ENCODE results near the gene SLC6A7. TPM values are rescaled to one million over a fixed set of nuclear protein-coding genes. Genes with fewer than 3 reads are reported as not detected.

Gene SLC6A7
- polyA plus RNA-seq, 1 of the 3 experiments (the other 2 are of a cell fraction) = not detected

- H3K36me3 ChIP-seq (replicated peaks in 1 of 2; ENCODE audit: control insufficient read depth in 1 of 2, insufficient read depth in 2 of 2, low read length in 1 of 2) = no peaks in the 10 kb centered on the region
- POLR2A ChIA-PET = no interaction called here
- no peaks in the 10 kb centered on the region for H3K27me3 ChIP-seq (ENCODE audit: insufficient read depth)
- peaks cover 0 to 17% of the 10 kb centered on the region in 2 experiments; a peak in 1 of 4 replicates for H3K4me1 ChIP-seq (ENCODE audit: control insufficient read depth in 1 of 2, insufficient read depth in 2 of 2, low read depth in 1 of 2, low read length in 1 of 2)
- no peak overlapping the region for H3K27ac ChIP-seq (ENCODE audit: low read depth in 2 of 2, low read length in 1 of 2)
- DNase-seq = no peak
- no peaks in the 10 kb centered on the region for H4K20me1 ChIP-seq (ENCODE audit: insufficient read depth)
- H3K9ac ChIP-seq = no peak overlapping the region
- no peaks in the 10 kb centered on the region for H3K9me3 ChIP-seq
- 95% methylated on average over 4 of the region's 4 CpGs for WGBS (ENCODE audit: low lambda C conversion rate)
- H3K4me2 ChIP-seq = no peak overlapping the region
- TF ChIP-seq USF1 (IDR thresholded peaks at IDR 0.05; ENCODE audit: borderline replicate concordance, low read depth) (no peak), YY1 (IDR thresholded peaks at IDR 0.05; ENCODE audit: low read depth) (no peak), SIN3A (IDR thresholded peaks at IDR 0.05; ENCODE audit: borderline replicate concordance, low read depth, low read length) (no peak), TAF1 (IDR thresholded peaks at IDR 0.05; ENCODE audit: borderline replicate concordance, low read depth, low read length) (no peak), SMC3 (IDR thresholded peaks at IDR 0.05; ENCODE audit: low read depth, low read length) (no peak), FOSL2 (IDR thresholded peaks at IDR 0.05; ENCODE audit: borderline replicate concordance, low read depth) (no peak), POLR2AphosphoS5 (IDR thresholded peaks at IDR 0.05; ENCODE audit: low read depth, low read length) (no peak), GABPA (IDR thresholded peaks at IDR 0.05; ENCODE audit: low read depth) (no peak), RXRA (IDR thresholded peaks at IDR 0.05; ENCODE audit: borderline replicate concordance, low read depth) (no peak), CTCF (IDR thresholded peaks at IDR 0.05) (no peak), NFIC (IDR thresholded peaks at IDR 0.05; ENCODE audit: borderline replicate concordance) (no peak), EZH2phosphoT487 (IDR thresholded peaks at IDR 0.05; ENCODE audit: borderline replicate concordance, low read depth) (no peak), IRF3 (IDR thresholded peaks at IDR 0.05; ENCODE audit: low read depth, low read length) (no peak), RCOR1 (IDR thresholded peaks at IDR 0.05; ENCODE audit: low read length) (no peak), MEF2A (IDR thresholded peaks at IDR 0.05; ENCODE audit: borderline replicate concordance, low read depth) (no peak)
- TF ChIP-seq, protein P1, sequence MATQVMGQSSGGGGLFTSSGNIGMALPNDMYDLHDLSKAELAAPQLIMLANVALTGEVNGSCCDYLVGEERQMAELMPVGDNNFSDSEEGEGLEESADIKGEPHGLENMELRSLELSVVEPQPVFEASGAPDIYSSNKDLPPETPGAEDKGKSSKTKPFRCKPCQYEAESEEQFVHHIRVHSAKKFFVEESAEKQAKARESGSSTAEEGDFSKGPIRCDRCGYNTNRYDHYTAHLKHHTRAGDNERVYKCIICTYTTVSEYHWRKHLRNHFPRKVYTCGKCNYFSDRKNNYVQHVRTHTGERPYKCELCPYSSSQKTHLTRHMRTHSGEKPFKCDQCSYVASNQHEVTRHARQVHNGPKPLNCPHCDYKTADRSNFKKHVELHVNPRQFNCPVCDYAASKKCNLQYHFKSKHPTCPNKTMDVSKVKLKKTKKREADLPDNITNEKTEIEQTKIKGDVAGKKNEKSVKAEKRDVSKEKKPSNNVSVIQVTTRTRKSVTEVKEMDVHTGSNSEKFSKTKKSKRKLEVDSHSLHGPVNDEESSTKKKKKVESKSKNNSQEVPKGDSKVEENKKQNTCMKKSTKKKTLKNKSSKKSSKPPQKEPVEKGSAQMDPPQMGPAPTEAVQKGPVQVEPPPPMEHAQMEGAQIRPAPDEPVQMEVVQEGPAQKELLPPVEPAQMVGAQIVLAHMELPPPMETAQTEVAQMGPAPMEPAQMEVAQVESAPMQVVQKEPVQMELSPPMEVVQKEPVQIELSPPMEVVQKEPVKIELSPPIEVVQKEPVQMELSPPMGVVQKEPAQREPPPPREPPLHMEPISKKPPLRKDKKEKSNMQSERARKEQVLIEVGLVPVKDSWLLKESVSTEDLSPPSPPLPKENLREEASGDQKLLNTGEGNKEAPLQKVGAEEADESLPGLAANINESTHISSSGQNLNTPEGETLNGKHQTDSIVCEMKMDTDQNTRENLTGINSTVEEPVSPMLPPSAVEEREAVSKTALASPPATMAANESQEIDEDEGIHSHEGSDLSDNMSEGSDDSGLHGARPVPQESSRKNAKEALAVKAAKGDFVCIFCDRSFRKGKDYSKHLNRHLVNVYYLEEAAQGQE (IDR thresholded peaks at IDR 0.05; ENCODE audit: low read depth, low read length) = no peak
- H3F3A ChIP-seq (replicated peaks; ENCODE audit: insufficient read depth) = no peaks in the 10 kb centered on the region
- CTCF ChIA-PET = interaction anchor here (0.7 to 2.0 kb wide), 6 partner anchors 10 to 27 kb away, joined by 3 to 7 read pairs (median 4); no protein-coding TSS in a partner anchor
- no peaks in the 10 kb centered on the region for H3K79me2 ChIP-seq (ENCODE audit: insufficient read depth)
- no peak overlapping the region for H2AFZ ChIP-seq (ENCODE audit: low read depth)
- H3K9me2 ChIP-seq = no peaks in the 10 kb centered on the region
- no peak overlapping the region for H3K4me3 ChIP-seq (ENCODE audit: low read depth in 2 of 2, low read length in 1 of 2)
Measured at GRCh38 chr5:150254774-150255173, 64.9 kb downstream of the SLC6A7 start.
